CD4-positive, CD25-positive, alpha-beta regulatory T cell (primary cell): Measurements from ENCODE around the gene PDE12. TPM values are rescaled to one million over a fixed set of nuclear protein-coding genes. Genes with fewer than 3 reads are reported as not detected.

Experiments used
- ATAC-seq, 2 donors: fragments of 150-1000 bp; cut with Tn5 transposase; one replicate each; pipeline ENCODE4 v1.10.0; 2021; ENCODE audit warnings: low read depth in 2 of 2, moderate number of reproducible peaks in 2 of 2, moderate library complexity in 1 of 2
- DNase-seq, 3 donors: peaks; one replicate each; pipeline versions ENCODE4 v3.0.0 to v3.0.0-alpha.2; 2012 to 2022; ENCODE audit warnings: mixed read lengths in 1 of 3
- H3K27ac ChIP-seq: one replicate; pipeline ENCODE4 v1.7.0; 2013; ENCODE audit warnings: mild to moderate bottlenecking, low read length; ENCODE audit not compliant: insufficient read depth, poor library complexity, severe bottlenecking
- H3K27me3 ChIP-seq: one replicate; pipeline ENCODE4 v1.7.0; 2013; ENCODE audit warnings: low read length; ENCODE audit not compliant: control insufficient read depth, insufficient read depth
- H3K36me3 ChIP-seq: one replicate; pipeline ENCODE4 v1.7.0; 2013; ENCODE audit warnings: mild to moderate bottlenecking, low read length, moderate library complexity; ENCODE audit not compliant: control insufficient read depth, insufficient read depth
- H3K4me1 ChIP-seq: 2 replicates; pipeline ENCODE4 v1.7.0; 2013; ENCODE audit warnings: mild to moderate bottlenecking, low read length; ENCODE audit not compliant: insufficient read depth, control insufficient read depth, poor library complexity, severe bottlenecking
- H3K4me3 ChIP-seq: one replicate; pipeline ENCODE4 v1.7.0; 2013; ENCODE audit warnings: low read depth, mild to moderate bottlenecking, low read length, moderate library complexity
- H3K9me3 ChIP-seq, 2 experiments: 1 replicate in 1 of 2; 2 replicates in 1 of 2; pipeline ENCODE4 v1.7.0; 2013; ENCODE audit warnings: low read length in 2 of 2, mild to moderate bottlenecking in 1 of 2, moderate library complexity in 1 of 2; ENCODE audit not compliant: control insufficient read depth in 2 of 2
- H3K27ac Mint-ChIP-seq, 3 donors: one replicate each; pipeline ENCODE4 v1.8.0; 2020 to 2022; ENCODE audit warnings: mild to moderate bottlenecking in 3 of 3, mixed read lengths in 3 of 3, moderate library complexity in 2 of 3
- H3K27me3 Mint-ChIP-seq: one replicate; pipeline ENCODE4 v1.8.0; 2022; ENCODE audit warnings: mild to moderate bottlenecking, mixed read lengths
- H3K36me3 Mint-ChIP-seq: one replicate; pipeline ENCODE4 v1.8.0; 2020; ENCODE audit warnings: mixed read lengths
- H3K4me1 Mint-ChIP-seq, 4 donors: one replicate each; pipeline ENCODE4 v1.8.0; 2020 to 2022; ENCODE audit warnings: mixed read lengths in 4 of 4, mild to moderate bottlenecking in 1 of 4
- H3K4me3 Mint-ChIP-seq, 4 donors: one replicate each; pipeline ENCODE4 v1.8.0; 2020 to 2022; ENCODE audit warnings: mild to moderate bottlenecking in 4 of 4, mixed read lengths in 4 of 4, moderate library complexity in 3 of 4
- H3K9me3 Mint-ChIP-seq, 7 donors: one replicate each; pipeline ENCODE4 v1.8.0; 2020 to 2022; ENCODE audit warnings: mixed read lengths in 7 of 7, mild to moderate bottlenecking in 3 of 7, moderate library complexity in 2 of 7
- polyA plus RNA-seq, 4 donors: library from polyadenylated mRNA; unstranded; fragments of 300-500 nt; fragmentation: Illumina TruSeq; gene quantifications; one replicate each; pipeline ENCODE4 v1.2.3, GENCODE V29; 2021
- total RNA-seq: library from RNA; stranded (reverse); gene quantifications from one replicate; pipeline ENCODE4 v1.2.3, GENCODE V29; 2022

Gene PDE12
- total and polyA plus RNA-seq, 5 donors from 2014 or later = 16.0 to 33.2 (median 20.6) TPM

- Mint-ChIP-seq H3K9me3 (no peaks in the 10 kb centered on the region), H3K4me1 (peaks cover 14 to 24% (median 19%) of the 10 kb centered on the region in 4 donors), H3K36me3 (peaks cover 30% of the 10 kb centered on the region), H3K4me3 (no peak overlapping the region), H3K27ac (no peak overlapping the region), H3K27me3 (no peaks in the 10 kb centered on the region)
- H3K9me3 ChIP-seq = no peaks in the 10 kb centered on the region
- no peaks in the 10 kb centered on the region for H3K4me1 ChIP-seq
- DNase-seq (no peak), ATAC-seq (no peak)
- H3K4me3 ChIP-seq = no peak overlapping the region
- peaks cover 68% of the 10 kb centered on the region for H3K36me3 ChIP-seq
- H3K27ac ChIP-seq = no peak overlapping the region
- H3K27me3 ChIP-seq = no peaks in the 10 kb centered on the region
Observed at GRCh38 chr3:57572096-57572495, 16.0 kb downstream of the PDE12 start.

GRCh38 chr3:57575966-57576626 is 20.0 kb downstream of the PDE12 start:
- Histone ChIP-seq H3K27ac (no peak overlapping the region), H3K27me3 (no peaks in the 10 kb centered on the region), H3K4me3 (no peak overlapping the region), H3K9me3 (no peaks in the 10 kb centered on the region), H3K4me1 (no peaks in the 10 kb centered on the region), H3K36me3 (peaks cover 76% of the 10 kb centered on the region)
- Mint-ChIP-seq H3K9me3 (no peaks in the 10 kb centered on the region), H3K4me1 (peaks cover 16 to 34% (median 19%) of the 10 kb centered on the region in 4 donors), H3K36me3 (peaks cover 30% of the 10 kb centered on the region), H3K27ac (peak overlapping the region in 2 of 3 donors; percentile 9 to 31), H3K27me3 (no peaks in the 10 kb centered on the region), H3K4me3 (no peak overlapping the region)
- no peak for DNase-seq
- ATAC-seq = no peak

- peaks cover 63% of the 10 kb centered on the region for H3K36me3 ChIP-seq
- Mint-ChIP-seq H3K4me3 (no peak overlapping the region), H3K36me3 (peaks cover 24% of the 10 kb centered on the region), H3K27ac (peak overlapping the region; percentile 18 to 92 (median 78)), H3K4me1 (peaks cover 17 to 25% (median 17%) of the 10 kb centered on the region in 4 donors), H3K27me3 (no peaks in the 10 kb centered on the region), H3K9me3 (no peaks in the 10 kb centered on the region)
- no peak for ATAC-seq
- no peaks in the 10 kb centered on the region for H3K9me3 ChIP-seq
- H3K27ac ChIP-seq = no peak overlapping the region
- H3K4me1 ChIP-seq = no peaks in the 10 kb centered on the region
- H3K4me3 ChIP-seq = no peak overlapping the region
- no peak for DNase-seq
- no peaks in the 10 kb centered on the region for H3K27me3 ChIP-seq
Observed at GRCh38 chr3:57577801-57578200, 21.7 kb downstream of the PDE12 start.

- peaks cover 21 to 33% (median 30%) of the 10 kb centered on the region in 4 donors for H3K4me1 Mint-ChIP-seq
- H3K27ac Mint-ChIP-seq = peak overlapping the region in 2 of 3 donors; percentile 75 to 80
- peaks cover 16% of the 10 kb centered on the region for H3K36me3 Mint-ChIP-seq
- no peak overlapping the region for H3K27ac ChIP-seq
- no peaks in the 10 kb centered on the region for H3K9me3 ChIP-seq
- no peaks in the 10 kb centered on the region for H3K27me3 Mint-ChIP-seq
- H3K27me3 ChIP-seq = no peaks in the 10 kb centered on the region
- DNase-seq (peak in 2 of 3 donors; percentile 25 to 32), ATAC-seq (no peak)
- no peaks in the 10 kb centered on the region for H3K9me3 Mint-ChIP-seq
- no peak overlapping the region for H3K4me3 ChIP-seq
- no peaks in the 10 kb centered on the region for H3K4me1 ChIP-seq
- no peak overlapping the region for H3K4me3 Mint-ChIP-seq
- peaks cover 36% of the 10 kb centered on the region for H3K36me3 ChIP-seq
Observed at GRCh38 chr3:57582474-57583168, 26.5 kb downstream of the PDE12 start.

- H3K27me3 Mint-ChIP-seq = no peaks in the 10 kb centered on the region
- peaks cover 18 to 38% (median 29%) of the 10 kb centered on the region in 4 donors for H3K4me1 Mint-ChIP-seq
- Histone ChIP-seq H3K36me3 (peaks cover 29% of the 10 kb centered on the region), H3K4me3 (no peak overlapping the region), H3K27ac (no peak overlapping the region), H3K27me3 (no peaks in the 10 kb centered on the region), H3K9me3 (no peaks in the 10 kb centered on the region), H3K4me1 (no peaks in the 10 kb centered on the region)
- no peaks in the 10 kb centered on the region for H3K9me3 Mint-ChIP-seq
- DNase-seq (no peak), ATAC-seq (no peak)
- peak overlapping the region in 1 of 3 donors; percentile 80 for H3K27ac Mint-ChIP-seq
- H3K4me3 Mint-ChIP-seq = peak overlapping the region in 1 of 4 donors; percentile 6
- peaks cover 10% of the 10 kb centered on the region for H3K36me3 Mint-ChIP-seq
Observed at GRCh38 chr3:57583544-57583943, 27.5 kb downstream of the PDE12 start.

GRCh38 chr3:57586778-57587177 is 30.7 kb downstream of the PDE12 start:
- no peaks in the 10 kb centered on the region for H3K9me3 Mint-ChIP-seq
- H3K27ac ChIP-seq = peak overlapping the region; percentile 14
- peaks cover 16% of the 10 kb centered on the region for H3K36me3 ChIP-seq
- H3K4me1 Mint-ChIP-seq = peaks cover 18 to 39% (median 33%) of the 10 kb centered on the region in 4 donors
- DNase-seq (no peak), ATAC-seq (no peak)
- no peaks in the 10 kb centered on the region for H3K9me3 ChIP-seq
- H3K36me3 Mint-ChIP-seq = peaks cover 10% of the 10 kb centered on the region
- H3K4me1 ChIP-seq = no peaks in the 10 kb centered on the region
- peak overlapping the region in 1 of 3 donors; percentile 28 for H3K27ac Mint-ChIP-seq
- no peaks in the 10 kb centered on the region for H3K27me3 Mint-ChIP-seq
- H3K27me3 ChIP-seq = no peaks in the 10 kb centered on the region
- H3K4me3 Mint-ChIP-seq = peak overlapping the region in 1 of 4 donors; percentile 13
- H3K4me3 ChIP-seq = no peak overlapping the region

- Mint-ChIP-seq H3K27ac (no peak overlapping the region), H3K4me3 (no peak overlapping the region), H3K4me1 (peaks cover 18 to 50% (median 38%) of the 10 kb centered on the region in 4 donors), H3K36me3 (peaks cover 7% of the 10 kb centered on the region), H3K27me3 (no peaks in the 10 kb centered on the region), H3K9me3 (no peaks in the 10 kb centered on the region)
- peaks cover 13% of the 10 kb centered on the region for H3K36me3 ChIP-seq
- H3K4me3 ChIP-seq = no peak overlapping the region
- H3K27ac ChIP-seq = no peak overlapping the region
- no peaks in the 10 kb centered on the region for H3K9me3 ChIP-seq
- no peak for DNase-seq
- no peaks in the 10 kb centered on the region for H3K4me1 ChIP-seq
- H3K27me3 ChIP-seq = no peaks in the 10 kb centered on the region
- ATAC-seq = no peak
Observed at GRCh38 chr3:57587905-57588304, 31.8 kb downstream of the PDE12 start.
